Stimulated activated naive CD8-positive, alpha-beta T cell treated with anti-CD3 and anti-CD28 coated beads, Interleukin-15, Interleukin-2, amounts not matched to agents 100 U/mL and 50 U/mL, for 24 hours (primary cell): ENCODE results near the gene UBE2D4.
A peak's percentile ranks its signal among the peaks of the same experiment; 100 is the strongest.
"Not testable (repeated sequence)": the region's sequence is repeated elsewhere in the genome, so short reads cannot be mapped to it uniquely, and the experiment has no call there.

Source experiments
- ATAC-seq: fragments of 150-1000 bp; cut with Tn5 transposase; one replicate; pipeline ENCODE4 v1.10.0; 2021
- DNase-seq: peaks from one replicate; pipeline ENCODE4 v3.0.0; 2021

UBE2D4 gene

DNA sequence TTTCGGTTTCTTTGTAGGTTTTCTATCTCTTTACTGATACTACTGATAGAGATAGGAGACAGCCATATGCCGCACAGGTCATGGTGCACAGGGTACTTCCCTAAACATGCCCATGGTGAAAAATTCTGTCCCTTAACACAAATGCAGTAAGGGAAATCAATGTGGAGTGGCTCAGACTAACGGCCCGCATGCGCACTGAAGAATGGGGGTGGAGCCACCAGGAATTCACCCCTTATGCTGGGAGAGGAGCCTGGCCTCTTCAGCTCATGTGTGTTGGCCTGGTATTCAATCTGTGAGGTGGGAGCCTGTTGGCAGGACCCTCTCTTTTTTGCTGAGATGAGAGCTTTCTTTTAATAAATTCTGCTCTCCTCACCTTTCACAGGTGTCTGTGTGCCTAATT lies 11.4 kb upstream of the UBE2D4 start:
- no peak for DNase-seq
- no peak for ATAC-seq

DNA sequence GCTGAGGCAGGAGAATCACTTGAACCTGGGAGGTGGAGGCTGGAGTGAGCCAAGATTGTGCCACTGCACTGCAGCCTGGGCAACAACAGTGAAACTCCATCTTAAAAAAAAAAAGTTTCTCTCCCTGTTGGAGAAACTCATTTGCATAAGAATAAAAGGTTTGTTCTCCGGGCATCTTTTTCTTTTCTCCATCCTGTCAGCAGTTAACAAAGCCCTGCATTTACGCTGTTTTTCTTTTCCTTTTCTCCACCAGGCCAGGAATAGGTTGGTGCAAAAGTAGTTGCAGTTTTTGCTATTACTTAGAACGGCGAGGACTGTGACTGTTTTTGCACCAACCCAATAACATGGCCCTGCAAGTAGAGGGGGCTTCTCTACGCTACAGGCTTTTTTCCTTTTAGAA lies 10.3 kb upstream of the UBE2D4 start:
- ATAC-seq (no peak), DNase-seq (no peak)

DNA sequence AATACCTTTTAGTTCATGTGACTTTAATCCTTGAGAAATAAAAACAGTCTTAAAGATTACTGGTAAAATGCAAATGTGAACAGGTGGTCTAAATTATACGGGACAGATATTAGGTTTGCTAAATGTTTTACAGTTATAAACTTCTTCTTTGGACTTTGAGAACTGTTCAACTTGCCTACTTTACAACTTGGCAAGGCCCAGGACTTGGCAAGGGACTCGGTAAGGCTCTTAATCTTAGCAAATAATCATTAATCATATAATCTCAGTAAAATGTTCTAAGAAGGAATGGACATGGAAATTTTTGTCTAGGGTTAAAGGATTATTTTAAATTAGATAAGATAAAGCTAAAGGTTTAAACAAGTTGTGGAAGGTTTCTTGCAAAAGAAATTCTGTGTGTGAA lies 4.8 kb upstream of the UBE2D4 start:
- ATAC-seq (no peak), DNase-seq (no peak)

DNA sequence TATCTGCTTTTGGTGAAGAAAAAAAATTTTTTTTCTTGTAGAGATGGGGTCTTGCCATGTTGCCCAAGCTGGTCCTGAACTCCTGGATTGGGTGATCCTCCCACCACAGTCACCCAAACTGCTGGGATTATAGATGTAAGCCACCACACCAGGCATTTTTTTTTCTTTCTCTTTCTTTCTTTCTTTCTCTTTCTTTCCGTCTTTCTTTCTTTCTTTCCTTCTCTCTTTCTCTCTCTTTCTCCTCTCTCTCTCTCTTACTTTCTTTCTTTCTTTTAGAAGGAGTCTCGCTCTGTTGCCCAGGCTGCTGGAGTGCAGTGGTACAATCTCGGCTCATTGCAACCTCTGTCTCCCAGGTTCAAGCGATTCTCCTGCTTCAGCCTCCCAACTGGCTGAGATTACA lies 3.5 kb upstream of the UBE2D4 start:
- DNase-seq (no peak), ATAC-seq (no peak)

DNA sequence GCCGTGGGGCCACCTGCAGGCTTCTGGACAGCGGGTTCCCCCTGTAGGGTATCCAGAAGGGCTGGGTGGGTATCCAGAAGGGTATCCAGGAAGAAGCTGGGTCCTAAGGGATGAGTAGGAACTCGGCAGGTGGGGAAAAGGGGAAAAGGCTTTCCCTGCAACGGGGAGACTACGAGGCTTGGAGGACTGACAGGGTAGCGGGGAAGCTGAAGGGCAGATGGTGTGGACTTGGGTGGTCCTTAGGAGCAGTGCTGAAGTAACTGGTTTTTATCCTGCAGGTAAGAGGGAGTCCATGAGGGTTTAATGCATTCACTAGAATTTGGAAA lies 525 bp downstream of the UBE2D4 start:
- DNase-seq: no peak
- ATAC-seq: peak; percentile 11

DNA sequence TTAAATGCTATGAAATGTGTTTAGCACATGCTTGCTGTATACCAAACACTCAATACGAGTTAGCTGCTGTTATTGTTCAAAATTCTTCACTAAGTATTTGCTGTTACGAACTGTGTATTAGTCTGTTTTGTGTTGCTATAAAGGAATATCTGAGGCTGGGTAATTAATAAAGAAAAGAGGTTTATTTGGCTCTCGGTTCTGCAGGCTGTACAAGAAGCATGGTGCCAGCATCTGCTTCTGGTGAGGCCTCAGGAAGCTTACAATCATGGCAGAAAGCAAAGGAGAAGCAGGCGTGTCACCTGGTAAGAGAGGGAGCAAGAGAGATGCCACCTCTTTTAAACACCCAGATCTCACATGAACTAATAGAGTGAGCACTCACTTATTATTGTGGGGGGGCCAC lies 1.6 kb downstream of the UBE2D4 start:
- no peak for ATAC-seq

DNA sequence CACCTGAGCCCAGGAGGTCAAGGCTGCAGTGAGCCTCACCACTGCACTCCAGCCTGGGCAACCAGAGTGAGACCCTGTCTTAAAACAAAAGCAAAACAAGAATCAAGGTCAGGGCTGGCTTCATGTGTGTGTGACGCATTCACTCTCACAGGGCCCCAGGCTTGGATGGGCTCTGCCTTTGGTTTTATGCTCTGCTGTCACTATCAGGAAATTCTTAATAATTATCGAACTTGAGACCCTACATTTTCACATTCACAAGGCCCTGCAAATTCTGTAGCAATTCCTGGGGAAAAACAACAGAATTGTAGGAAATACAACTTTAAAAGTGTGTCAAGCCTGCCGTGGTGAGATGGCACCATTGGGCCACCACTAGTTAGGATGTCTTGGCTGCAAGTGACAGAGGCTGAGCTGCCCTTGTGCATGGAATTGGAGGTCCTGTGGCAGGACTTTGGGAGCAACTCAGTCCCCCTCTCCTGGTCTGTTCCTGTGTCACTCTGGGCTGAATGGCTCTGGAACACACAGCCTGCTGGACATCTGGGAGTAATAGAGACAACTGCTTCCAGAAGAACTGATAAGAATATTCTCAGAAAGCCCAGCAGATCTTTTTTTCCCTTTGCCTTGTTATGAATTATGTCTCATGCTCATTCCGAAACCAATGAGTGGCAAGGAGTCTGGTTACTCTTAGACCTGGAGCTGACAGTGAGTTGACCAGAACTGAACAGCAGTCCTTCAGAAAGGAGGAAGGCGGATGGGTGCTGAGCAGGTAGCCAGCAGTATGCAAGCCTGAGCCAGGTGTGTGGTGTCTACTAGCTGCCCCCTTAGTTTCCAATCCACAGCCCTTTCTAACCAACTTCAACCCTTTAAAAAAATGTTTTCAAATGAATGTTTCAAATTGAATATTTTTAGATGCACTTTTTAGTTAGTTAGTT lies 3.6 kb downstream of the UBE2D4 start:
- no peak for ATAC-seq
- DNase-seq: no peak

More for the DNA sequence above, 1.6 kb downstream of the UBE2D4 start:
- no peak for DNase-seq

DNA sequence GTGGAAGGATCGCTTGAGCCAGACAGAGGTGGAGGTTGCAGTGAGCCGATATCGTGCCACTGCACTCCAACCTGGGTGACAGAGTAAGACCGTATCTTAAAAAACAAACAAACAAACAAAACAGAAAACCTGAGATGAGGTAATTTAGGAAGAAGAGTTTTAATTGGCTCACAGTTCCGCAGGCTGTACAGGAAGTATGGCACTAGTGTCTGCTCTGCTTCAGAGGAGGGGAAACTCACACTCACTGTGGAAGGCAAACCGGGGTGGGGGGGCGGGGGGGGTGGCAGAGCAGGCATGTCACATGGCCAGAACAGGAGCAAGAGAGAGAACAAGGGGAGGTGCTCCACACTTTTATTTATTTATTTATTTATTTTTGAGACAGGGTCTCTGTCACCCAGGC lies 5.1 kb downstream of the UBE2D4 start:
- ATAC-seq (no peak), DNase-seq (no peak)

DNA sequence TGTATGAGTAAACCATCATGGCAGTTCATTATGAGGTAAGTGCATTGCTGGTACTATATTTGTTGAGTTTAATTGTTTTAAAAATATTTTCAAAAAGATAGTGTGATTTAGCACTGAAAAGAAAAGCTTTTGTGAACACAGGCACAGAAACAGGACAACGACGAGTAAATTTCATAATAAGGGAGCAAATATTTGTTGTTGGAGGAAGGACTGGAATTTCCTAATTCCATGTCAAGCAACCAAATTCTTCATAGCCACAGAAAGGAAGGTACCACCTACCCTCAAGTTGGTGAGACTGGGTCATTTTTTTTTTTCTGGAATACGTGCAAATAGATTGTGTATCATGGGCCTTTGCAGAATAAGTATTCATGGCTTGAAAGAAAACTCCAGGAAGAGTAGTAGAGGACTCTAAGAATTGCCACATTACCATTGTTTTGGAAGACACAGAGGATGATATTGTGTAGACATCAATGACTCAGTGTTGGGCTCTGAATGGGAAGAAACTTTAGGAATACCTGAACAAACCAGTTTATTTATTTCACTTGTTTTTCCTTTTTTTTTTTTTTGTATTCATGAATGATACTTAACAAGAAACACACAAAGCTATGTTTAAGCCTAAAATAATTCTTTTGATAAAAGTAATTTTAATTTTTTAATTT lies 7.8 kb downstream of the UBE2D4 start:
- ATAC-seq (no peak), DNase-seq (no peak)

DNA sequence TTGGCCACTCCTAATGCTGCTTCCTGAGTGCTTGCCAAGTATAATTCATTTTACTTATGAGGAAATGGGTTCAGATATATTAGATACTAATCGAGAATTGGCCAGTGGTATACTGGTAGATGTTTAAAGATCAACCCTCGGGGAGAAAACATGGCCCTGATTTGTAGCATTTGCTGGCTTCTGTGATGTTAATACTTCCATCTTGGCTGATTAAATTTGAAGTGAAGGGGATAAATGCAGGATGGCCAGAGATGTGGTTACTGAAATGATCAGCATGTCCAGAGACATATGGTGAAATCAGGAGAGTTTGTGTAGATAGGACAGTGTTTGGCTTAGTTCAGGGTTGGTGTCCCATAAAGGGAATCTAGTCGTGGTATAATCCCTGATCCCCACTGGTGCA lies 11.2 kb downstream of the UBE2D4 start:
- ATAC-seq: no peak
- no peak for DNase-seq

DNA sequence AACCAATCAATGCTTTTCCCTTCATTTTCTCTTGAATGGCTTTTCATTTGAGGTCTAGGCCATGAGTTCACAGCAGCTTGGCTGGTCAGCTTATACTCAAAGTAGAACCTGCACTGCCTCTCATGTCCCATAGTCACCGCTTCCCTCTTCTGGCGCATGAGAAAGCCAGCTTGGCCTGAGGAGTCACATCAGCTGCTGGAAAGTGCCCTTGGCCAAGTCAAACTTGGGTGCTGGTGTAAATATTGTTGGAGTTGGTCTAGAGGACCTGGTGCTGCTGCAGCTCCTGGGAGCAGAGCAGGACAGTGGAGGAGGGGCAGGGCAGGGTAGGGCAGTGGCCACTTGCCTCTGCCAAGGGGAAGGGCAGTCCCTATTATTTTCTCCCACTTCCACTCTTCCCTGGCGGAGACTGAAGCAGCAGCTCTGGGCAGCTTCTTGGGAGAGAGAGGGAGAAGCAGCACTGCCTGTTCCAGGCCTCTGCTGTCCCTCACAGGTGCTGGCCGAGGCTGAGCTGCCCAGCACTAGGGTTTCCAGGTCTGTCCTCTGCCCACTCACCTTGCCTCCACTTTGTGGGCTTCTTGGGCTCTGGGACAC lies 12.8 kb downstream of the UBE2D4 start:
- no peak for ATAC-seq
- no peak for DNase-seq

DNA sequence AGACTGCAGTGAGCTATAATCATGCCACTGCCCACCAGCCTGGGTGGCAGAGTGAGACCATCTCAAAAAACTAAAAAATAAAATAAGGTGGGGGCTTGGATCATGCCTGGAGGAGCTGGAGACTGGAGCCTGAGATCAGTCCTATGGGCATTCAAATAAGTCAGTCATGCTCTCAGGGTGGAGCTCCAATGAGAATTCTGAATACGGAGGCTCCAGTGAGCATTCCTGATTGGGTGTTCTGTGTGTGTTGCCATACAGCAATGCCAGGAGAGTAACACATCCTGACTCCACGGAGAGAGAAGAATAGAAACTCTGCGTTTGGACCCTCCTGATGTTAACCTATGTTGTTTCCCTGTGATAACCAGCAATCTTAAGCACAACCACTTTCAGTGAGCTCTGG lies 16.0 kb downstream of the UBE2D4 start:
- DNase-seq (no peak), ATAC-seq (no peak)

DNA sequence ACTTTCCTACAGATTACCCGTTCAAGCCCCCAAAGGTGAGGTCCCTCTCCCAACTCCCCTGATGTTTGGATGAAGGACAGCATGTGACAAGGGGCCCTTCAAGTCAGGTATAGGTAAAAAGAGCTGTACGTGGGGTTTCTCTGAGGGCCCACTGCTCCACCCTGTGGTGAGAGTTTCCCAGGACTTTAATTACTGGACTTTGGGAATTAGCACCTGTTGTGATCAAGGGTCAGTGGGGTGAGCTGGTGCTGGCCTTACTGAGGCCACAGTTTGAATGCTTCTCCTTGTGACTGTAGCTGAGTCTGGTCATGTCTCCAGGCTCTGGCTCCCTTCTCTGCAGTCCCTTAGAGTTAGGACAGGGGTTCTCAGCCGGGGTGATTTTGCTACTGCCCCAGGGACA lies 16.8 kb downstream of the UBE2D4 start:
- no peak for DNase-seq

DNA sequence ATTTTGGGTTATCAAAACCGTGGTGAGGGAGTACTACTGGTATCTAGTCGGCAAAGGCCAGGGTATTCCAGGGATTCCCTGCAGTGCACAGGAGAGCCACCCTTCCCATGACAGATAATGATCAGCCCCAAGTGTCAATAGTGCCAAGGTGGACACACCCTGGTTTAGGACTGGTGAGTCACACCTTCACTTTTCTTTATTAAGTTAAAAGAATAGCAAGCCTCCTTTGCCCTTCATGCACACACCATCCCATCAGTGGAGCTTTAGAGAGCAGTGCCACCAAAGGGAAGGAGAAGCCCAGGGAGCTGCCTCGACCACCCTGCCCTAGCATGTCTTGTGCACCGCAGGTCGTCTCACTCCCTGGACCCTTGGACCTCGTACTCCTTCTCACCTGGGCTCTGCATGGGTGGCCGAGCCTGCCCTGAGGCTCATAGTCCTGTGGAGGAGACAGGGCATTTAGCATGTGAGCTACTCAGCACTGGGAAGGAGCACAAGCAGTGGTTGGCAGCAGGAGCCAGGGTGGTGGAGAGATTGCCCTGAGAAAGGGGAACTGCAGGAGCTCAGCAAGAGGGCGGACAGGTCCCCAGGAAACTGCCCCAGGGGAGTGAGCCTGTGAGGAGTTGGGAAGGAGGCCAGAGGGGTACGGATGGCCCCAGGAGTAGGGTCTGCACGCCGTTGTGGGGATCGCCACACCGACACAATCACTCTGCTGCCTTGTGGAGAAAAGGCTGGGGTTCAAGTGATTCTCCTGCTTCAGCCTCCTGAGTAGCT lies 17.4 kb downstream of the UBE2D4 start:
- DNase-seq (no peak), ATAC-seq (no peak)

More for the DNA sequence above, 16.8 kb downstream of the UBE2D4 start:
- ATAC-seq: no peak

DNA sequence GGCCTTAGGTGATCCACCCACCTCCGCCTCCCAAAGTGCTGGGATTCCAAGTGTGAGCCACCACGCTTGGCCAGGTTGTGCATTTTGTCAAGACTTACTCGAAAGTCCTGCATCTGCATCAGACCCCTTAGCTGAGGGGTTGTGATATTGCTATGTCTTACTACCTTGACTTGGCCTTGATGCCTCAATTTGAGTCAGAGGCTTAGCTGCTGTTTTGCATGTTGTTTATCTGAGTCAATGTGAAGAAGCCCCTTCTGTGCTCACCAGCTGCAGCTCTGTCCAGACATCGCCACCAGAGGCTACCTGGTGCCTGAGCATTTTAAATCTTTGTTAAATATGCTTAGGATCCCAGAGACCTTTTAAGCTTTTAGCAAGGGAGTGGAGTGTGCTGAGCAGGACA lies 18.1 kb downstream of the UBE2D4 start:
- ATAC-seq (no peak), DNase-seq (no peak)

DNA sequence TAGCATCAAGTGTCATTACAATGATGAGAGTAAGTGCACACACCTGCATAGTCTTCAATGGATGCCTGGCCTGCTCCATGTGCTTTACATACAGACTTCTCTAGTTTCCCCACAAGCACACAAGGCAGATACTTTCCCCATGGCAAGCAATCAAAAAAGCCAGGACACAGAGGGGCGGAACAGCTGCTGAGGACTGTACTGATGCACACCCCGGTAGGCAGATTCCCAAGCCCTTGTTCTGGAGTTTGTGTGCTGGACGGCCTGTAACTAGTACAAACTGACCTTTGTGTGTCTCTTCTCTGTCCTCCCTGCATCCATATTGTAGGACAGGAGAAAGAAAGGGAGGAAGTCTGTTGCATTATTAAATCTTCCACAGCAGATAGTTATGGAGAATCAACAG lies 25.8 kb downstream of the UBE2D4 start:
- ATAC-seq (no peak), DNase-seq (no peak)

DNA sequence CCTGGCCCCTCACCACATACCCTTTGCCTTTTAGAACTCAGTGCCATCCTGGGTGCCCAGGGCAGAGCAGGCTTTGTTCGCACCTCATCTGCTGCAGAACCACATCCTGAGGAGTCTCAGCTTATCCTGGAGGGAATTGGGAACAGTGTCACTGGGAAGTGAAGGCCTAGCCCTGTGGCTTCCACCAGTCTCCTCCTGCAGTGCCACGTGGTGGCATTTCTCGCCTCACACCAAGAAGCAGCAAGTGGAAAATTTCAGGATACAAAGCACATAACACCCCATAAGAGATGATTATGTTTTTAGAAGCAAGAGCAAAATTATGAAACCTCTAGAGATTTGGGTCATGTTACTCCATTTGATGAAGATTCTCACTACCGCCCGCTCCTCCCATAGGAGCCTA lies 26.8 kb downstream of the UBE2D4 start:
- ATAC-seq (no peak), DNase-seq (no peak)

DNA sequence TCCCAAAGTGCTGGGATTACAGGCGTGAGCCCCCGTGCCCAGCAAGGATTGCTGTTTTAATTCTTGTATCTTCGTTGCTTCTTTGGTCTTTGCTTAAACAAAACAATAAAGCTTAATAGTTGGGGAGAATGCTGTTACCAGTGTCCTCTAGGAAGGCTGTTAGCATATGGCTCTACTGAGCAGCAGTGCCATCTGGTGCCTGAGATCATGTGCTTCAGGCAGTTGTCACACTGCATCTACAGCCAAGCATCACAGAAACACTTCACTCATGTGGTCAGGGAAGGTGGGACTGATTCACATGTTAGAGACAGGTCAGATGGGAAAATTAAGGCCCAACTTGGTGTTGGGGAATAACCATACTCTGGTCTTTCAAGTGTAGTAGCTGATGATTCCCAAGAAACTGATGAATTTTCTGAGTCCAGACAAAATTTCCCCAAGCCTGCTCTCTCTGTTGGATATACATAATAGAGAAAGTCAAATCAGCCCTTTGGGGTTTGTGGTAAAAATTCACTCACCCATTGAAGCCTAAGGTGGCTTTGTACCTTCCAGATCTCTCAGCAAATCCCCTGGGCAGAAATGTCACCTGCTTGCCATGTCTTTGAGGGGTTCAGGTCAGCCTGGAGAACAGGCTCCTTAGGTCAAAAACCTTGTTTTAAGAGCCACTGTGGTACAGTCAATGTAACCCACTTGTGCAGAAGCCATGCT lies 28.4 kb downstream of the UBE2D4 start:
- DNase-seq (peak; percentile 10), ATAC-seq (peak; percentile 71)

DNA sequence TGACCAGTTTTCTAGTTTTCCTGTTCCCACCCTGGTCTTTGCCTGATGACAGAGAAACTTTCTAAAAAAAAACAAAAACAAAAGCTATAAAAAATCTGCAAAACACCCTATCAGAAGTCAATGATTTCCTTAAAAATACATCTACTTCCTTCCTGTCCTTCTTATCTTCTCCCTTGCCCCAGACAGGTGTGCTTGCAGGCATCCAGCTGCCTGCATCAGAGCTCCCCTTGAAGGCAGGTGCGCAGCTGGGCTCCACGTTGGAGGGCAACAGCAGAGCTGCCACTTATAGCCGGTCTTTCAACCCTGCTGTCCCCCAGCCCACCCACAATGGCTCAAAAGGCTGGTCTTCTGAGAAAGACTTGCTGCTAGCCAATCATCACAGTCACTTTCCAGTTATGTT lies 29.8 kb downstream of the UBE2D4 start:
- ATAC-seq (no peak), DNase-seq (no peak)

DNA sequence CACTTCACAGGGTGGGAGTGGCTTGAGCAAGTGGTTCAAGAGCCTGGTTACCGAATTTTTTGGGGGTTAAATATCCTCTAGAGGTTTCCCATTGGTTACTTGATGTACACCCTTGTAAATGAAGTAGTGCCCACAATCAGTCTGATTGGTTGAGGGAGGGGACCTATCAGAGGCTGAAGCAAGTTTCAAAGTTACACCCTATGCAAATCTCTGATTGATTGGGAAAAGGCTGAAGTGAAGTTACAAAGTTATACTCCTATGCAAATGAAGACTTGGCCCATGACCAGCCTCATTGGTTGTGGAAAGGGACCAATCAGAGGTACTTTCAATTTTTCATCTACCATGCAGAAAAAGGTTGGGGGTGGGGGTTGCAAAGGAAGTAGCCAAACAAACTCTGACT lies 34.7 kb downstream of the UBE2D4 start:
- DNase-seq (no peak), ATAC-seq (no peak)

DNA sequence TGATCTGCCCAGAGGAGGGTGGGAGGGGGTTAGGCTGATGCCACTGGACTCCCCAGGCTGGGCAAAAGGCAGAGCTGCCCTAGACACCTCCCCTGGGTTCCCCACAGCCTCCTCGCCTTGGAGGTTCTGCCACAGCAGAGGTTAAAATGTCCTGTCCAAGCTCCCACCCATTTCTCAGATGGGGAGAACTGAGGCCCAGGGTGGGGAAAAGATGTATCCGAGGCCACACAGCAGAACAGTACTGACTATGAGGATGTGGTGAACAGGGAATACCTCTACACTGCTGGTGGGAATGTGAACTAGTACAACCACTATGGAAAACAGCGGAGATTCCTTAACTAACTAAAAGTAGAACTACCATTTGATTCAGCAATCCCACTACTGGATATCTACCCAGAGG lies 40.2 kb downstream of the UBE2D4 start:
- not testable (repeated sequence) for ATAC-seq, DNase-seq
